Inflammatory macrophage treated with lipopolysaccharide for 1 hour (primary cell): ENCODE data around the gene ADAT3.

Experiments
- DNase-seq, 2 donors: peaks; one replicate each; pipeline ENCODE4 v3.0.0-alpha.2; 2020 to 2022

ADAT3 gene

GRCh38 chr19:1942934-1943555 is 37.8 kb downstream of the ADAT3 start:
- DNase-seq, result no peak

GRCh38 chr19:1943661-1944087 is 38.5 kb downstream of the ADAT3 start:
- no peak for DNase-seq

GRCh38 chr19:1944088-1944915 is 39.1 kb downstream of the ADAT3 start:
- DNase-seq, result peak; percentile 42 to 52

GRCh38 chr19:1944916-1945561 is 39.8 kb downstream of the ADAT3 start:
- DNase-seq, result no peak

- peak in 1 of 2 donors; percentile 51 for DNase-seq
Observed at GRCh38 chr19:1945899-1946298, 40.7 kb downstream of the ADAT3 start.

DNA sequence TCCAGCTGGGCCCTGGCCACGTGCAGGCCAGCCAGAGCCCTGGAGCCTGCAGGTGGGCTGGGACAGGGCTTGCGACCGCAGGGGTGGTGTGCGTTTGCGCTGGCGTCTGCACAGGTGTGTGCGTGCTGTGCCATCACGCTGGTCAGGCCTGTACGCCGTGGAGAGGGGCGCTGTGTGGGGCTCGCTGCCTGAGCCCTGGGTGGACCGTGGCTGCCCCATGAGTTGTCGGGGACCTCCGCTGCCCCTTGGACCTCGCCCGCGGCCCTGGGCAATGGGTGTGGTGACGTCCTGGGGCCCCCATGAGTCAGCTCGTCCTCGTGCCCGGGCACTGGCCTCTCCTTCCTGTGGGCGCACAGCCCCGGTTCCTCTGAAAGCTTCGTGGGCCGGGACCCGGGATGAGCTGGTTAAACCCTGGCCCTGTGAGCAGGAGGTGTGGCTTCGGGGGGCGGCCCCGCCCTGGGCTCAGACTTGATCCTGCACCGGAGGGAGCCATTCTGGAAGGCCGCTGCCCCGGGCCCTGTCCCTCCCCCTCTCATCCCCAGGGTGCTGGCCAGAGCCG is 42.5 kb downstream of the ADAT3 start:
- DNase-seq, result peak; percentile 43 to 58

DNA sequence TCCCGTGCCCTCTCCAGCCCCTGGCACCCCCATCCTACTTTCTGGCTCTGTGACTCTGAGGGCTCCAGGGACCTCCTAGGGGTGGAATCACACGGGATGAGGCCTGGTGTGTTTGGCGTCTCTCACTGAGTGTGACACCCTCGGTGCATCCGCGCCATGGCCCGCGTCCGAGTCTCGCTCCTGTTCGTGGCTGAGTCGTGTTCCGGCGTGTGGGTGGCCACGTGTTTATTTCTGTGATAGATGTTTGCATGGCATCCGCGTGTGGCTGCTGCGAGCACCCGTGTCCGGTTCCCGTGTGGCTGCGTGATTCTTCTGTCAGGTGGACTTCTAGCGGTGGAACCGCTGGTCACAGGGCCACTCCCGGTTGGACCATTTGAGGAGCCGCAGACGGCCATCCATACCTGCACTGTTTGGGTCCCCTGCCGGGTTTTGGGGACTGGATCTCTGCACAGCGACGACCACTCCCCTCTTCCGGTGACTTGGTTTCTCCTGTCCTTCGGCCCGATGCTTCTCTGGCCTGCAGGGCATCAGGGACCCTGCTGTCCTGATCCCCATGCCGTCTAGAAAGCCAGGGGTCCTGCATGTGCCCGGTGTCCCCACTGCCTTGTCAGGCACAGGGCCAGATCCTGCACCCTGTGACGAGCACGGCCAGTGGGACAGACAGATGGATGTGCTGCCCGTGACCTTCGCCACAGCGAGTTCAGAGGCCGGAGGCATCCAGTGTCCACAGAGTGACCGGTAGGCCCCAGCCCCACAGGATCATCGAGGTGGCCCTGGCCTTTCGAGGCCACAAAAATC is 44.3 kb downstream of the ADAT3 start:
- no peak for DNase-seq

DNA sequence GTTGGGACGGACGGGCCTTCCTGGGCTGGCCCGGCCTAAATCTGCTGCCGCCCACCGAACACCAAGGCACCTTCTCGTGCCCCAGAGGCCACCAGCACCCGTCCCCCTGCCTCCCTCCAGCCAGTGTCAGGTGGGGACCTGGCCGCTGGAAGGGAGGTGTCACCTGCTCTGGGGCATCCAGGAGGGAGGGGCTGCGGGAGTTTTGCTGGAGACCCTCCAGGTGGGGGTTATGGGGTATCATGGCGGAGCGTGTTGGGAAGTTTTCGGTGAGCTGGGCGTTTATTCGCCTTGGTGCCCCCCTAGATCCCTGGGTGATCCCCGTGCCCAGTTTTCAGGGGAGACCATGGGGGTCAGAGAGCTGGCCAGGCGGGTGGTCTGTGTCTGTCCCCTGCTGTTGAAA is 45.4 kb downstream of the ADAT3 start:
- no peak for DNase-seq

DNA sequence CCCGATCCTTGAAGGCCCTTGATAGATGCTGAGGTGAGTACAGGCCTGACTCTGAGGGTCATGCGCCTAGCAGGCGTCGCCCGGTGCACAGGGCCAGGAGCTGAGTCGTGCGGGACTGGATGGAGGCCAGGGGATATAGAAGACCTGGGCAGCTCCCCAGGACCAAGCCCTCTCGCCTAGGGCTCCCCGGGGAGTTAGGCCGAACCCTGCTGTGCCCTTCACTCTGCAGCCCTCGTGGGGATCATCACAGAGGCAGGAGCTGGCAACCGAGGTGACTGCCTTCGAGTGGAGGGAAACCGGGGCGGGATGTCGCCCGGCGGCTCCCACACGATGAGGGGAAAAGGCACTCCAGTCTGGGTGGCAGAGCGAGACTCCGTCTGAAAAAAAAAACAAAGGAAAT is 47.4 kb downstream of the ADAT3 start:
- DNase-seq, result no peak

DNA sequence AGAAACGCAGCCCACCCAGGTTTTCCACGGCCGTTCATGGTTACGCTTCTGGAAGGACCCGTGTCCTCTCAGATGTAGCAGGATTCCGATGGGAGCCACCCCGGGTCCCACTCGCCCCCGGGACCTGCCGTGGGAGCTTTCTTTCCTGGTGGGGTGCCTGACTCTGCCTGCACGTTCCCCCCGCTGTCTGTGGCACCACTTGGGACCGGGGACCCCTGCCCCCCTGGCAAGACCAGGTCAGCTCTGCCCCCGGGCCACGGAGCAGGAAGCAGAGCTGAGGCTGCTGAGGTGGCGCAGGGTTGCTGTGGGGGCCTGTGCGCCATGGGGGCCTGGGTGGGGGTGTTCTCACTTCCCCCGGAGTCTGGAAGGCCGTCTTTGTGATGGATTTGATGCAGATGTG is 47.8 kb downstream of the ADAT3 start:
- no peak for DNase-seq

GRCh38 chr19:1953441-1954094 is 48.4 kb downstream of the ADAT3 start:
- no peak for DNase-seq

DNA sequence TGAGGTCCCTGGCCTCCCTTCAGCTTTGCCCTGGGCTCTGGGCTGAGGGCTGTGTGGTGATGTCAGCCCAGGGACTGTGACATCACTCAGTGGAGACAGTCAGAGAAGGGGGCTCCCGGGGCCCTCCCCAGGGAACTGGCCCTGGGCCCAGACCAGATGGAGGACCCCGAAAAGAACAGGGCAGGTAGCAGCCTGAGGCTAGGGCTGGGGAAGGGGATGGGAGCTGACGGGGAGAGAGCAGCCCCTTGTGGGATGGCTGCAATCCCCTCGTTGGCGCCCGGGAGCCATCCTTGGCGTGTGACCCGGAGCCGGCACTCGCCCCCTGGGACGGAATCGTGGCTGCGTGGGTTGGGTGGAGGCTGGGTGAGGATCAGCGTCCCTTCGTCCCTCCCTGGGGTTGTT is 49.3 kb downstream of the ADAT3 start:
- DNase-seq, result no peak

DNA sequence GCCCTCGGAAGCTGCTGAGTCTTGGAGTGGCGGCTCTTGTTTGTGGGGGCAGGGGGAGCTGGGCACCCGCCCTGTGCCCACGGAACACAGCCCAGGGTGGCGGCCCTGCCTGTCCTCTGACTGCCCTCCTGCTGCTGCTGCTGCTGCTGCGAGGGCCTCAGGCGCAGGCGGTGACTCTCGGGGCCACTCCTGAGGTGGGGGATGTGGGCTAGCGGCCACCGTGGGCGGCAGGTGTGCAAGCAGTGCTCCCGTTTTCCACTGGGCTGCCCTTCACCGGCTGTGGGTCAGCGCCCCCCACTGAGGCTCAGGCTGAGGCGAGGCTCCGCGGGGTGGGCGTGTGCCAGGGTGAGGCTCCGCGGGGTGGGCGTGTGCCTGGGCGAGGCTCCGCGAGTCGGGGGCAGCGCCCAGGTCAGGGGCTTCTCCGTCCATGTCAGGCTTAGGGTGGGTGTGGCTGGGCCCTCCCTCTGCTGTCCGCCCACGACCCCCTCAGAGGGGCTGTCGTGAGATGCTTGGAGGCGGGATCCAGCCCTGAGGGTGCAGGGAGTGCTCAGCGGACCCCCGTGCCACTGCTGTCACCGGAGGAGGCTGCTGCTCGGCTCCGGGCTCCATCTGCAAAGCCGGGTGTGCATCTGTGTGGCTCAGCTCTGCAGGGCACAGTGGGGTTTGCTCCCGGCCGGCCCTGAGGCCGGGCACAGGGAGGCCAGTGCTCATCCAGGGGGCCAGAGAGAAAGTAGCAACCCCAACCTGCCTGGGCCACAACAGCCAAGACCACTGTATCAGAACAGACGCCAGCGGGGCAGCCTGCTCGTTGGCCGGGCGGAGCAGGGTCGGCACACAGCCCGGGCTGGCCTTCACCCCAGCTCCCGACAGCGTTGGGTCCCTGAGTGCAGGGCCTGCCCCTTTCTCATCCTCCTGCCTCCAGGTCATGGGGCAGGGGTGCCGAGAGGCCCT is 50.2 kb downstream of the ADAT3 start:
- no peak for DNase-seq

GRCh38 chr19:1956122-1956494 is 50.9 kb downstream of the ADAT3 start:
- DNase-seq, result no peak

DNA sequence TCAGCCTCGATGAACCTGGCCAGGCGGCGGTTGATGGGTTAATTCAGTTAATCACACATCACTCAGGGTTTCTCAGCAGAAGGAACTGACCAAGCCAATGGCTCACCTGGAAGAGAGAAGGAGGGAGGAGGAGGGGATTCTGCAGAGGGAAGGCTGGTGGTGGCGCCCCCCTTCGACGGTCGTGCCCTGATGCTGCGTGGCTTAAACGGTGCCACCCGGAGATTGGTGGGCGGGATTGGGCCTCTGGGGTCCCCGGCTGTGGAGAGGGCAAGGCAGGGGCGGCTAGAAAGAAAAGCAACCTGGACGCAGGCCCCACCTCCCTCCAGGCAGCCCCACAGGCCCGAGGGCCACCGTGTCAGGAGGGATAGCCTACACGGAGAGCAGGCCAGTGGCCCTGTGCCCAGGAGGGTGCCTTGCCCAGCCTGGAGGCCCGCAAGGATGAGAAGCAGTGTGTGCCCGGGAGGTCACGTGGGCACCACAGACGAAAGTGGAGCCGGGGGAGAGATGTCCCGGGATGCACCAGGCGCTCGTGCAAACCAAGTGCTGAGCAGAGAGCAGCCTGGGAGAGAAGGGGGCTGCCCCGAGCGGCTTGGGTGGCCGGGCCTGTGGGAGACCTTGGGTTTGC is 51.8 kb downstream of the ADAT3 start:
- no peak for DNase-seq

- no peak for DNase-seq
Observed at GRCh38 chr19:1957562-1958248, 52.5 kb downstream of the ADAT3 start.

- DNase-seq, result no peak
Observed at GRCh38 chr19:1959928-1960589, 54.9 kb downstream of the ADAT3 start.

- no peak for DNase-seq
Observed at GRCh38 chr19:1961000-1961883, 56.0 kb downstream of the ADAT3 start.
